ENCODE results near the gene CEP290.

DNA sequence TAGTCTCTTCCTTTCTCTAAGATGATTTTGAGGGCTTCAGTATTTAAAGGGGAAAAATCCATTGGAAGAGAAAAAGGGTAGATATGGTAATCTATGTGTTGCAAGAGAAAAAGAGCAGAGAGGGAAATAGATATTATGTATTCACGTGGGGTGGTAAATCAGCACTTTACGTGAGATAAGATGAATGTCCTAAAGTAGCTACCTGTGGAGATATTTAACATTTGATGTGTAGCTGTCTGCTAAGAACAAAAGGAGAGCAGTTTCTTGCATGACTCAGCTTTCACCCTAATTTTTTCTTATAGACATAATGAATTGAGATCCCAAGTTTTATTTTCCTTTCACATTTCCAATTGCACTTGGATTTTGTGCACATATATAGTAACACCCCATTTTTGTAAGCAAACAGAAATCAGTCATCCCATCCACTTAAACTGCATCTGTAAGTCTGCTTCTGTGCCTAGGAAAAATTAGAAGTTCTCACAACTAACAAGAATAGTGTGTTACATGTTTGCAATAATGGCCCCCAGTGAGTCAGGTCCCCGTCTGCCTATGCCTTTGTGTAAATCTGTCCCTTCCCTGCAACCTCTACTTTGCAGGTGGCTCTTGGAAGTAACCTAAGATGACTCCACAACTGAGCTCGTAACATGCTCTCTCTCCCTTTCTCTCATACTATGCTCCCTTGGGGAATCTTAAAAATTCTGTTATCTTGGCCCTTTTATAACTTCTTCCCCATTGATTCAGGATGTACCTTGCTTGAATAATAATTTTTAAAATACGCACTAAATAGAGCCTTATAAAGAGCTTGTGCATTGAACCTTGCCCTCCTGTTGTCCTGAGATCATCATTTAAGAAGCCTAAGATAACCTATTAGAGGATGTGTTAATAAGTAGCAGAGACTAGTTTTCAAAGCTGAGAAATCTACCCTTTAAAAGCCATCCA lies 3.9 kb upstream of the CEP290 start:
- TF ChIP-seq, protein P1, sequence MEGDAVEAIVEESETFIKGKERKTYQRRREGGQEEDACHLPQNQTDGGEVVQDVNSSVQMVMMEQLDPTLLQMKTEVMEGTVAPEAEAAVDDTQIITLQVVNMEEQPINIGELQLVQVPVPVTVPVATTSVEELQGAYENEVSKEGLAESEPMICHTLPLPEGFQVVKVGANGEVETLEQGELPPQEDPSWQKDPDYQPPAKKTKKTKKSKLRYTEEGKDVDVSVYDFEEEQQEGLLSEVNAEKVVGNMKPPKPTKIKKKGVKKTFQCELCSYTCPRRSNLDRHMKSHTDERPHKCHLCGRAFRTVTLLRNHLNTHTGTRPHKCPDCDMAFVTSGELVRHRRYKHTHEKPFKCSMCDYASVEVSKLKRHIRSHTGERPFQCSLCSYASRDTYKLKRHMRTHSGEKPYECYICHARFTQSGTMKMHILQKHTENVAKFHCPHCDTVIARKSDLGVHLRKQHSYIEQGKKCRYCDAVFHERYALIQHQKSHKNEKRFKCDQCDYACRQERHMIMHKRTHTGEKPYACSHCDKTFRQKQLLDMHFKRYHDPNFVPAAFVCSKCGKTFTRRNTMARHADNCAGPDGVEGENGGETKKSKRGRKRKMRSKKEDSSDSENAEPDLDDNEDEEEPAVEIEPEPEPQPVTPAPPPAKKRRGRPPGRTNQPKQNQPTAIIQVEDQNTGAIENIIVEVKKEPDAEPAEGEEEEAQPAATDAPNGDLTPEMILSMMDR (IDR thresholded peaks at IDR 0.05; ENCODE audit: insufficient read depth, low read length, poor library complexity, severe bottlenecking) = no peak
- no peak for TF ChIP-seq EZH2phosphoT487 (conservative IDR thresholded peaks at IDR 0.05; ENCODE audit: low read length)
